Measurements from ENCODE around the gene DCTPP1.

DNA sequence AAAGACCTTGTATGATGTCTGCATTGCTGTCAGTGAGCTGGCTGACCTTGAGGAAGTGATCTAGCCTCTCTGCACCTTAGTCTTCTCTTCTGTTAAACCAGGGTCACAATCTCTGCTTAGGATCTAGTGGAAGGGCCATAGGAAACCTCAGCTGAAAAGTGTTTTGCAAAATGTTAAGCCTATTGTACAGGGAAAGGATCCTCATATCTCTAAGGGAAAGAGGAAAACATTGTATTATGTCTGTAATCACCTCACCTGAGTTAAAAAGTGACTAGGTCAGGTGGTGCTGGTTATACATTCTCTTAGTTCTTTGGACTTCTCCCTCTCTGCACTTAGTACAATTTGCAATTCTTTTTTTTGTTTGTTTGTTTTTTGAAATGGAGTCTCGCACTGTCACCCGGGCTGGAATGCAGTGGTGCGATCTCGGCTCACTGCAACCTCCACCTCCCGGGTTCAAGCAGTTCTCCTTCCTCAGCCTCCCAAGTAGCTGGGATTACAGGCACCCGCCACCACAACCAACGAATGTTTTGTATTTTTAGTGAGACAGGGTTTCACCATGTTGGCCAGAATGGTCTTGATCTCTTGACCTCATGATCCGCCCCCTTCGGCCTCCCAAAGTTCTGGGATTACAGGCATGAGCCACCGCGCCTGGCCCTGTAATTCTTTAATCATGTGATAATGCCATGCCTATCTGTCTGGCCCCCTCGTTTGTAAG lies 17.8 kb upstream of the DCTPP1 start:
- TF ChIP-seq MYC (IDR thresholded peaks at IDR 0.05; ENCODE audit: borderline replicate concordance, low read length) (no peak), FOSL2 (IDR thresholded peaks at IDR 0.05) (no peak), FOSL2 (CRISPR knock-in tag; IDR thresholded peaks at IDR 0.05) (no peak), CTCF (IDR thresholded peaks at IDR 0.05) (no peak), BHLHE40 (IDR thresholded peaks at IDR 0.05; ENCODE audit: low read depth, low read length) (no peak), GATA3 (IDR thresholded peaks at IDR 0.05; ENCODE audit: borderline replicate concordance) (no peak), MAX (IDR thresholded peaks at IDR 0.05) (no peak)

All from A549 (cell line).